ENCODE data around the gene MED12L.

Gene MED12L

DNA sequence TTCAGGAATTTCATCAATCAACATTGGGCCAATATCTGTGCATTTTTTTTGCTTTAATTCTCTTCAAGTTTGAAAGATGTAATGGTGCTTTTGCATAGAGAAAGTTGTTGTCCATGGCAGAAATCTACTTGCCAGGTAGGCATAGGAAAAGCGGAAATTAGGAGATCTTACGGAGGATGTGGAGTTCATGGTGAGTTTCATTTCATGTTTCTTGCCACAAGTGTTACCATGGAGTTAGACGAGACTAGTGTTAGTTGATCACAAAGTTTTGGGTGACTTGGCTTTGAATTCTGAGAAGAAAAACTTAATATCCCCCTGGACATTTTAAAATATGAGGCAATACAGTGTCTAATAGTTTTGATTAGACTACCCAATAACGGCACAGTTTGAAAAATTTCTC, 244.9 kb downstream of the MED12L start:
- TF ChIP-seq EZH2 (IDR thresholded peaks at IDR 0.05; ENCODE audit: borderline replicate concordance, low read length): no peak
- TF ChIP-seq, protein P1, sequence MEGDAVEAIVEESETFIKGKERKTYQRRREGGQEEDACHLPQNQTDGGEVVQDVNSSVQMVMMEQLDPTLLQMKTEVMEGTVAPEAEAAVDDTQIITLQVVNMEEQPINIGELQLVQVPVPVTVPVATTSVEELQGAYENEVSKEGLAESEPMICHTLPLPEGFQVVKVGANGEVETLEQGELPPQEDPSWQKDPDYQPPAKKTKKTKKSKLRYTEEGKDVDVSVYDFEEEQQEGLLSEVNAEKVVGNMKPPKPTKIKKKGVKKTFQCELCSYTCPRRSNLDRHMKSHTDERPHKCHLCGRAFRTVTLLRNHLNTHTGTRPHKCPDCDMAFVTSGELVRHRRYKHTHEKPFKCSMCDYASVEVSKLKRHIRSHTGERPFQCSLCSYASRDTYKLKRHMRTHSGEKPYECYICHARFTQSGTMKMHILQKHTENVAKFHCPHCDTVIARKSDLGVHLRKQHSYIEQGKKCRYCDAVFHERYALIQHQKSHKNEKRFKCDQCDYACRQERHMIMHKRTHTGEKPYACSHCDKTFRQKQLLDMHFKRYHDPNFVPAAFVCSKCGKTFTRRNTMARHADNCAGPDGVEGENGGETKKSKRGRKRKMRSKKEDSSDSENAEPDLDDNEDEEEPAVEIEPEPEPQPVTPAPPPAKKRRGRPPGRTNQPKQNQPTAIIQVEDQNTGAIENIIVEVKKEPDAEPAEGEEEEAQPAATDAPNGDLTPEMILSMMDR (IDR thresholded peaks at IDR 0.05; ENCODE audit: low read length): no peak
- H3K79me2 ChIP-seq (ENCODE audit: insufficient read depth, low read length): no peaks in the 10 kb centered on the region
- H3K4me3 ChIP-seq (ENCODE audit: low read depth, low read length, poor library complexity, severe bottlenecking): no peak overlapping the region
- H3K27ac ChIP-seq (ENCODE audit: low read depth, low read length, poor library complexity, severe bottlenecking): no peak overlapping the region
- H3K27me3 ChIP-seq (ENCODE audit: insufficient read depth, low read length): no peaks in the 10 kb centered on the region
- peaks cover 8% of the 10 kb centered on the region for H3K4me1 ChIP-seq (ENCODE audit: insufficient read depth, low read length, severe bottlenecking)
- H4K20me1 ChIP-seq (ENCODE audit: insufficient read depth, low read length): no peaks in the 10 kb centered on the region
- no peaks in the 10 kb centered on the region for H3F3A ChIP-seq (ENCODE audit: insufficient read depth, low read length)
- no peaks in the 10 kb centered on the region for H3K36me3 ChIP-seq (ENCODE audit: insufficient read depth, low read length)
- H3K9ac ChIP-seq (ENCODE audit: low read length): no peak overlapping the region
- H3K9me2 ChIP-seq (ENCODE audit: low read depth, low read length): no peaks in the 10 kb centered on the region
- H2AFZ ChIP-seq (ENCODE audit: low read length): no peak overlapping the region
- H3K9me3 ChIP-seq (ENCODE audit: low read length): no peaks in the 10 kb centered on the region
- H3K4me2 ChIP-seq (ENCODE audit: low read length): no peak overlapping the region

DNA sequence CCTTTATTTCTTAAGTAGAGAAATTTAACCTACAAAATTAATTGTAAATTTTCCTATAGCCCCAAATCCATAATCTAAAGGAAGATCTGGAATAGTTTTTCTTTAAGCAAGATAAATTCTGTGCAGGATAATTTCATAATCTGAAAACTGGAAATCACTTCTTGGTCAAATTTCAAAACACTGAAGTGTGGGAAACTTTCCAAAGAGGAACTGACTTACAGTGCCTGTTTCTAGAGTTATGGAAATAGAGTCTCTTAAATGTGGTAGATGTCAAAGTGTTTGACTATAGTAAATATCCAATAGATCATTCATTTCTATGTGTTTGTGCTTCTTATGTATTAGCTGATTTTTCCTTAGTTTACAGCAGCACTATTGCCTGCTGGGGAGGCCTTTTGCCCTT, 245.4 kb downstream of the MED12L start:
- H3K27me3 ChIP-seq (ENCODE audit: insufficient read depth, low read length): no peaks in the 10 kb centered on the region
- no peak for TF ChIP-seq EZH2 (IDR thresholded peaks at IDR 0.05; ENCODE audit: borderline replicate concordance, low read length)
- TF ChIP-seq, protein P1 (IDR thresholded peaks at IDR 0.05; ENCODE audit: low read length): no peak
- H3F3A ChIP-seq (ENCODE audit: insufficient read depth, low read length): no peaks in the 10 kb centered on the region
- no peak overlapping the region for H3K4me3 ChIP-seq (ENCODE audit: low read depth, low read length, poor library complexity, severe bottlenecking)
- no peak overlapping the region for H2AFZ ChIP-seq (ENCODE audit: low read length)
- H3K4me1 ChIP-seq (ENCODE audit: insufficient read depth, low read length, severe bottlenecking): peaks cover 8% of the 10 kb centered on the region
- no peaks in the 10 kb centered on the region for H3K9me3 ChIP-seq (ENCODE audit: low read length)
- no peaks in the 10 kb centered on the region for H3K79me2 ChIP-seq (ENCODE audit: insufficient read depth, low read length)
- no peak overlapping the region for H3K4me2 ChIP-seq (ENCODE audit: low read length)
- H3K27ac ChIP-seq (ENCODE audit: low read depth, low read length, poor library complexity, severe bottlenecking): no peak overlapping the region
- H3K9me2 ChIP-seq (ENCODE audit: low read depth, low read length): no peaks in the 10 kb centered on the region
- no peaks in the 10 kb centered on the region for H3K36me3 ChIP-seq (ENCODE audit: insufficient read depth, low read length)
- H4K20me1 ChIP-seq (ENCODE audit: insufficient read depth, low read length): no peaks in the 10 kb centered on the region
- no peak overlapping the region for H3K9ac ChIP-seq (ENCODE audit: low read length)

DNA sequence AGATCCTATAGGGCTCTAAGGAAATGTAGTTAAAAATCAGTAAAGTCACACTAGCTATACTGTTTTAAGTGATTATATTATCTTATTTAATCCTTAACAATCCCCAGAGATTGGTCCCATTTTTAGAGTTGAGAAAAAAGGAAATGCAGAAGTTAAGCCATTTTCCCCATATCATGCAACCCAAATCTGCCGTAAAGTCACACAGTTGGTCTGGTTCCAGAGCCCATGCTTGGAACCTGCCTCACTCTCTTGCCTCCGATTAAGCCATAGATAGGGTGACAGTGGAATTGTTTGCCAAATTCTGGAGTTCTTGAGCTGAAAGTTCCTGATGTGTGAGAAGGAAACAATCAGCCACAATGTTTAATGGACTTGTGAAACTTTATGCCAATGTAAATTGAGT, 246.2 kb downstream of the MED12L start:
- no peaks in the 10 kb centered on the region for H3F3A ChIP-seq (ENCODE audit: insufficient read depth, low read length)
- peaks cover 8% of the 10 kb centered on the region for H3K4me1 ChIP-seq (ENCODE audit: insufficient read depth, low read length, severe bottlenecking)
- H3K27me3 ChIP-seq (ENCODE audit: insufficient read depth, low read length): no peaks in the 10 kb centered on the region
- H2AFZ ChIP-seq (ENCODE audit: low read length): no peak overlapping the region
- no peak for TF ChIP-seq EZH2 (IDR thresholded peaks at IDR 0.05; ENCODE audit: borderline replicate concordance, low read length)
- TF ChIP-seq, protein P1 (IDR thresholded peaks at IDR 0.05; ENCODE audit: low read length): no peak
- no peak overlapping the region for H3K4me2 ChIP-seq (ENCODE audit: low read length)
- H4K20me1 ChIP-seq (ENCODE audit: insufficient read depth, low read length): no peaks in the 10 kb centered on the region
- no peaks in the 10 kb centered on the region for H3K9me2 ChIP-seq (ENCODE audit: low read depth, low read length)
- H3K79me2 ChIP-seq (ENCODE audit: insufficient read depth, low read length): no peaks in the 10 kb centered on the region
- H3K9me3 ChIP-seq (ENCODE audit: low read length): no peaks in the 10 kb centered on the region
- H3K36me3 ChIP-seq (ENCODE audit: insufficient read depth, low read length): no peaks in the 10 kb centered on the region
- no peak overlapping the region for H3K4me3 ChIP-seq (ENCODE audit: low read depth, low read length, poor library complexity, severe bottlenecking)
- no peak overlapping the region for H3K9ac ChIP-seq (ENCODE audit: low read length)
- no peak overlapping the region for H3K27ac ChIP-seq (ENCODE audit: low read depth, low read length, poor library complexity, severe bottlenecking)
